ENCODE measurements around the gene CTPS2. TPM values are rescaled to one million over a fixed set of nuclear protein-coding genes. Genes with fewer than 3 reads are reported as not detected.

Gene CTPS2
- total and polyA plus RNA-seq, 2 experiments from 2014 or later: 10.4 to 35.5 TPM

- H4K20me1 ChIP-seq (replicated peaks; ENCODE audit: insufficient read depth): no peaks in the 10 kb centered on the region
- no peak overlapping the region for H3K27ac Mint-ChIP-seq
- peak overlapping the region; percentile 94 for H3K27ac ChIP-seq (ENCODE audit: low read depth)
- H3F3A ChIP-seq (replicated peaks; ENCODE audit: low read depth): no peaks in the 10 kb centered on the region
- ATAC-seq (no peak), DNase-seq (ENCODE audit: low spot score) (no peak)
- H2AFZ ChIP-seq: no peak overlapping the region
- H3K4me1 ChIP-seq (ENCODE audit: insufficient read depth): peaks cover 16% of the 10 kb centered on the region
- H3K4me2 ChIP-seq: no peak overlapping the region
- H3K27me3 ChIP-seq (ENCODE audit: insufficient read depth): no peaks in the 10 kb centered on the region
- no peak overlapping the region for H3K4me3 ChIP-seq
- H3K9me3 Mint-ChIP-seq: peaks cover 15% of the 10 kb centered on the region
- H3K9me2 ChIP-seq (ENCODE audit: insufficient read depth): no peaks in the 10 kb centered on the region
- H3K4me3 Mint-ChIP-seq: no peak overlapping the region
- peaks cover 2% of the 10 kb centered on the region for H3K27me3 Mint-ChIP-seq (ENCODE audit: insufficient read depth, low read depth, poor library complexity)
- peaks cover 68% of the 10 kb centered on the region for H3K36me3 Mint-ChIP-seq (ENCODE audit: low read depth)
- H3K36me3 ChIP-seq (ENCODE audit: insufficient read depth): no peaks in the 10 kb centered on the region
- H3K4me1 Mint-ChIP-seq: peaks cover 40% of the 10 kb centered on the region
- TF ChIP-seq NANOG (IDR thresholded peaks at IDR 0.05; ENCODE audit: borderline replicate concordance) (no peak), ZNF331 (CRISPR knock-in tag; IDR thresholded peaks at IDR 0.05; ENCODE audit: low read depth) (no peak), ZNF114 (CRISPR knock-in tag; IDR thresholded peaks at IDR 0.05) (no peak), CREB1 (CRISPR knock-in tag; IDR thresholded peaks at IDR 0.05; ENCODE audit: low read depth) (no peak), ZNF462 (CRISPR knock-in tag; IDR thresholded peaks at IDR 0.05) (no peak), ETS1 (IDR thresholded peaks at IDR 0.05) (no peak), EZH2phosphoT487 (IDR thresholded peaks at IDR 0.05; ENCODE audit: unreplicated experiment) (no peak), CTCF (conservative IDR thresholded peaks at IDR 0.05; ENCODE audit: low read depth in 2 of 2) (no peak), STAT1 (IDR thresholded peaks at IDR 0.05; ENCODE audit: unreplicated experiment) (no peak), EZH2 (IDR thresholded peaks at IDR 0.05; ENCODE audit: low read depth, unreplicated experiment) (no peak), JUNB (IDR thresholded peaks at IDR 0.05; ENCODE audit: unreplicated experiment) (no peak), REST (IDR thresholded peaks at IDR 0.05; ENCODE audit: unreplicated experiment) (no peak)
- H3K79me2 ChIP-seq (replicated peaks; ENCODE audit: insufficient read depth): no peaks in the 10 kb centered on the region
Measured at GRCh38 chrX:16587836-16588235, 124.6 kb downstream of the CTPS2 start.
